Ovary (tissue), 9 donors: ENCODE measurements around the gene SDC3. TPM values are rescaled to one million over a fixed set of nuclear protein-coding genes. Genes with fewer than 3 reads are reported as not detected.

Experiments used
- DNase-seq, 5 donors: peaks; one replicate each; pipeline ENCODE4 v3.0.0-alpha.2; 2019 to 2020
- H3K27ac ChIP-seq, 2 donors: fragments of 200-600 bp; one replicate each; pipeline versions ENCODE4 v1.5.1 to v1.8.0; 2019 to 2022
- H3K27me3 ChIP-seq: fragments of 200-600 bp; one replicate; pipeline ENCODE4 v1.8.0; 2022
- H3K36me3 ChIP-seq: fragments of 200-600 bp; sonication (generic); one replicate; pipeline ENCODE4 v1.5.1; 2019
- H3K4me1 ChIP-seq: one replicate; pipeline ENCODE4 v1.8.1; 2013; ENCODE audit warnings: mild to moderate bottlenecking, moderate library complexity; ENCODE audit not compliant: insufficient read depth
- H3K4me3 ChIP-seq: fragments of 200-600 bp; sonication (generic); one replicate; pipeline ENCODE4 v1.5.1; 2017
- H3K9me3 ChIP-seq, 2 donors: fragments of 200-600 bp in 1 of 2; sonication (generic) in 1 of 2; one replicate each; pipeline versions ENCODE4 v1.5.1 to v1.8.1; 2013 to 2019; ENCODE audit warnings: mild to moderate bottlenecking in 1 of 2, moderate library complexity in 1 of 2
- EP300 ChIP-seq: sonication (generic); formaldehyde crosslinking; IDR thresholded peaks from one replicate; pipeline ENCODE4 v1.6.1; 2017; ENCODE audit warnings: antibody characterized with exemption
- POLR2A ChIP-seq: fragments of 450-650 bp; IDR thresholded peaks from one replicate; pipeline ENCODE4 v1.6.1; 2017; ENCODE audit warnings: antibody characterized with exemption, mild to moderate bottlenecking, moderate library complexity
- WGBS, 3 donors: extraction: QIAGEN DNeasy Blood & Tissue Kit in 1 of 3; methylation state at CpG; one replicate each; pipeline versions ENCODE4 v1.1.5 to v1.1.7; 2013 to 2017; 5-methylcytosine and 5-hydroxymethylcytosine counted together
- intact Hi-C, 4 donors: fragments of 100-400 bp; cut with DNase I; formaldehyde crosslinking; loops; one replicate each; pipeline versions ENCODE4 v1.11.0 to v1.15.1; 2022 to 2023
- polyA plus RNA-seq, 2 donors: library from polyadenylated mRNA; stranded (reverse); fragments of 200-250 nt in 1 of 2; fragments of 350-450 nt in 1 of 2; fragmentation: Illumina TruSeq in 1 of 2; extraction: RNeasy Lipid Tissue Mini Kit (QIAGEN cat#74804) in 1 of 2; gene quantifications; one replicate each; pipeline ENCODE4 v1.2.3, GENCODE V29; 2013 to 2014
- total RNA-seq, 7 donors: library from RNA; depleted of rRNA in 2 of 7; stranded (reverse); fragments of >200 nt in 2 of 7; fragmentation: NEBNext Ultra II Directional in 3 of 7; extraction: Animal tissue kit (Norgen Biotek cat#: 25700) in 3 of 7; gene quantifications; one replicate each; pipeline versions ENCODE4 v1.1.0 to v1.2.4, GENCODE V29; 2016 to 2023
- TF ChIP-seq, protein P1 (sequence below), 3 donors: fragments of 450-650 bp in 2 of 3; fragments of 200-600 bp in 1 of 3; IDR thresholded peaks; one replicate each; pipeline versions ENCODE4 v1.5.1 to v1.8.0; 2016 to 2022; ENCODE audit warnings: antibody characterized with exemption in 3 of 3, mild to moderate bottlenecking in 1 of 3
- donor health status: DM: no; HTN: no; CAD: no; lungs with moderate emphysema.
- donor health status: DM: no; HTN: no; CAD: no.
- donor health status: Bipolar disorder and iron deficiency.
- donor health status: DM: yes; HTN: yes; CAD: no.
- donor health status: DM: no; HTN: no; CAD: no.
- donor health status: DM: yes; HTN: yes; CAD: no.

Gene SDC3
- total and polyA plus RNA-seq, 9 donors, result 4.2 to 31.0 (median 23.0) TPM

DNA sequence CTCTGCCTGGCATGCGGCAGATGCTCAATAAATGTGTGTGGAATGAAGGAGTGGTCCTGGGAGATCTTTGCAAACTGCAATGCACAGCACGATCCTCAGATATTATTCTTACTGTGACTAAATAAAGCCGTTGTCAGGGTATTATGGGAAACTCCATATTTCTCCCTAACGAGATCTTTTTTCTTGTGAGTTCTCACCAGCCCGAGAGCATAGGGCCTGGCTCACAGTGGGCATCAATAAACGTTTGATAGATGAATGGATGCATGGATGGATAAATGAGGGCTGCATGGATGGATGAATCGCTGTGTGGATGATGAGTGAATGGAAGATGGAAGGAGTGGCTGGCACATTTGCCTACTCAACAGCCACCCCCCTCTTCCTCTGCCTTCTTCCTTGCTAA, 69.6 kb downstream of the SDC3 start:
- intact Hi-C loops, result no loop called here
- Histone ChIP-seq H3K4me1 (no peaks in the 10 kb centered on the region), H3K27ac (no peak overlapping the region), H3K4me3 (no peak overlapping the region), H3K9me3 (no peaks in the 10 kb centered on the region), H3K27me3 (no peaks in the 10 kb centered on the region), H3K36me3 (no peaks in the 10 kb centered on the region)
- 65 to 81% (median 69%) methylated on average over 7 of the region's 7 CpGs for WGBS, 3 donors
- TF ChIP-seq, protein P1, sequence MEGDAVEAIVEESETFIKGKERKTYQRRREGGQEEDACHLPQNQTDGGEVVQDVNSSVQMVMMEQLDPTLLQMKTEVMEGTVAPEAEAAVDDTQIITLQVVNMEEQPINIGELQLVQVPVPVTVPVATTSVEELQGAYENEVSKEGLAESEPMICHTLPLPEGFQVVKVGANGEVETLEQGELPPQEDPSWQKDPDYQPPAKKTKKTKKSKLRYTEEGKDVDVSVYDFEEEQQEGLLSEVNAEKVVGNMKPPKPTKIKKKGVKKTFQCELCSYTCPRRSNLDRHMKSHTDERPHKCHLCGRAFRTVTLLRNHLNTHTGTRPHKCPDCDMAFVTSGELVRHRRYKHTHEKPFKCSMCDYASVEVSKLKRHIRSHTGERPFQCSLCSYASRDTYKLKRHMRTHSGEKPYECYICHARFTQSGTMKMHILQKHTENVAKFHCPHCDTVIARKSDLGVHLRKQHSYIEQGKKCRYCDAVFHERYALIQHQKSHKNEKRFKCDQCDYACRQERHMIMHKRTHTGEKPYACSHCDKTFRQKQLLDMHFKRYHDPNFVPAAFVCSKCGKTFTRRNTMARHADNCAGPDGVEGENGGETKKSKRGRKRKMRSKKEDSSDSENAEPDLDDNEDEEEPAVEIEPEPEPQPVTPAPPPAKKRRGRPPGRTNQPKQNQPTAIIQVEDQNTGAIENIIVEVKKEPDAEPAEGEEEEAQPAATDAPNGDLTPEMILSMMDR (IDR thresholded peaks at IDR 0.05), result no peak
- TF ChIP-seq POLR2A (no peak), EP300 (no peak)
- DNase-seq, result no peak

DNA sequence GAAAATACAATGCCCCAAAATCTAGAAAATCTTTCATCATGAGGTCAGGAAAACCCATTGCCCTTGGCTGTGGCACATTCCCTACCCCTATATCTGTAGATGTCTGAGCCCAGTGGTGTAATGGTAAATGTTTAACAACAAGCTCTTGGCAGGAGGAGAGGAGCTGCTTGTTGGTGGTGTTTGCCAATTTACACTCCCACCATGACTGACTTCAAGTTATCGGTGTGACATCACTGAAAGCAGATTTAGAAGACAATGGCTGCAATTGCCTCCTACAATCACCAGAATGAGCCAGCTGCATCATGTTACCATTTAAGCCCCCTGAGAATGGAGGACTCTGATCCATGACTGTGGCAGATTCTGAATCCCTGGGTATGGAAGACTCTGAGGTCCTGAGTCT, 70.9 kb downstream of the SDC3 start:
- Histone ChIP-seq H3K36me3 (no peaks in the 10 kb centered on the region), H3K27ac (no peak overlapping the region), H3K9me3 (no peaks in the 10 kb centered on the region), H3K4me3 (no peak overlapping the region), H3K4me1 (no peaks in the 10 kb centered on the region), H3K27me3 (no peaks in the 10 kb centered on the region)
- intact Hi-C loops, result no loop called here
- no peak for TF ChIP-seq EP300
- TF ChIP-seq POLR2A, result no peak
- TF ChIP-seq, protein P1 (IDR thresholded peaks at IDR 0.05), result no peak
- DNase-seq, result no peak
- 75 to 86% (median 85%) methylated on average over 1 of the region's 1 CpG for WGBS, 3 donors

DNA sequence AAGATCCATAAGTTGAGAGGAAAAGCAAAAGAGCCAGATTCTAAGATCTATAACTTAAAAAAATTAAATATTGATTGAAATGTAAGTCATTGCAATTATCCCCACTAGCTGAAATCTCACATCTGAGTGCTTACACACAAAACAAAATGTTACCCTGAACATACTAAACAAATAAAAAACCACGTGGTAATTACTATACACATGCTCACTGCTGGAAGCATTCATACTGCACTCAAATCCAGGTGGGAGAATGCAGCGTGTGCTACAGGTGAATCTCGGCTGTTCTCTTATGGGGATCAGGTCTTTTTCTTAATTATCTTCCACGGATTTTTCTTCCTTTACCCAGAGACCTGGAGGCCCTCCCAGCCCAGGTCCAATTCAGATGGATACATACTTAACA, 74.3 kb downstream of the SDC3 start:
- Histone ChIP-seq H3K27me3 (no peaks in the 10 kb centered on the region), H3K9me3 (no peaks in the 10 kb centered on the region), H3K36me3 (no peaks in the 10 kb centered on the region), H3K4me3 (no peak overlapping the region), H3K4me1 (no peaks in the 10 kb centered on the region), H3K27ac (no peak overlapping the region)
- WGBS, 3 donors, result 54 to 64% (median 57%) methylated on average over 4 of the region's 4 CpGs
- no peak for DNase-seq
- intact Hi-C loops, result no loop called here
- TF ChIP-seq, protein P1 (IDR thresholded peaks at IDR 0.05), result no peak
- TF ChIP-seq POLR2A (no peak), EP300 (no peak)

DNA sequence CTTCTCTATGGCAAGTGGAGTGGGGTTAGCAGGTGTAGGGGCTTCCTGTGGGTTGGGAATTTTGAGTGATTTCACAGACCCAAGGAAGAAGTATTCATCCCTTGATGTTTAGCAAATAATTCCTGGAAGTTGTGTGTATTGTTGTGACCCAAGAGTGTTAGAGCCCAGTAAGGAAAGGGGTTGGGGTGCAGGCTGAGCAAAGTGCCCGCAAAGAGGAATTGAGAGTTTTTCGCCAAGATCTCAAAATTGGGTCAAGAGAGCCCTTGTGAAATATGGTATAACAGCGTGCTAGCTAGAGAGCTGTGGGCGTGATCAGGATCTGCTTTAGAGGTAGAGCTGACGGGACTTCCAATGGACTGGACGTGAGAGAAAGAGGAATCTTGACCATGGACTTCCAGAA, 78.0 kb downstream of the SDC3 start:
- Histone ChIP-seq H3K36me3 (no peaks in the 10 kb centered on the region), H3K4me1 (no peaks in the 10 kb centered on the region), H3K27me3 (no peaks in the 10 kb centered on the region), H3K27ac (no peak overlapping the region), H3K9me3 (no peaks in the 10 kb centered on the region), H3K4me3 (no peak overlapping the region)
- intact Hi-C loops, result no loop called here
- TF ChIP-seq EP300 (no peak), POLR2A (no peak)
- TF ChIP-seq, protein P1 (IDR thresholded peaks at IDR 0.05), result no peak
- WGBS, 3 donors, result 86 to 93% (median 92%) methylated on average over 6 of the region's 6 CpGs
- no peak for DNase-seq

DNA sequence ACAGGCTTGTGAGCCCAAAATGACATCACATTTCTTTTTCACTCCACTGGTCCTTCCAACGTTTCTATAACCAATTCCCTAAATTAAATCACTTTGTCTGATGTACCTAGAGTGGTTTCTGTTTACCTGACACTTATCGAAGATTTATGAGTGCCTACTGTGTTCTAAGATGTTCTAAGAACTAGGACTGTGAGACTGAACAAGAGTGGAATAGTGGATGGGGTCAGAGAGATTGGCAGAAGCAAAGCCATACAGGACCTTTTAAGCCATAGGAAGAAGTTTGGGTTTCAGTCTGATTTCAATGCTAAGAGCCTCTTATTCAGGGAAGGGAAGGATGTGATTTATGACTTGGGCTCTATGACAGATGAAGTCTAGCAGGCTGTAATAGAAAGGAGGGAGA, 78.7 kb downstream of the SDC3 start:
- no peaks in the 10 kb centered on the region for H3K4me1 ChIP-seq
- H3K27me3 ChIP-seq, result no peaks in the 10 kb centered on the region
- no peaks in the 10 kb centered on the region for H3K9me3 ChIP-seq
- H3K4me3 ChIP-seq, result no peak overlapping the region
- TF ChIP-seq, protein P1 (IDR thresholded peaks at IDR 0.05), result no peak
- H3K36me3 ChIP-seq, result no peaks in the 10 kb centered on the region
- no peak overlapping the region for H3K27ac ChIP-seq
- intact Hi-C loops, result no loop called here
- DNase-seq, result no peak
- 59 to 76% (median 64%) methylated on average over 2 of the region's 2 CpGs for WGBS, 3 donors
